OCI-LY3 (cell line): ENCODE measurements around the gene LAT.

Experiments
- EZH2phosphoT487 ChIP-seq: fragments of 200-600 bp; shearing (Covaris generic); IDR thresholded peaks from 2 replicates; pipeline ENCODE4 v1.6.1; 2018; ENCODE audit warnings: antibody characterized with exemption, mixed run types, low read depth
- TF ChIP-seq, protein P1 (sequence below): fragments of 200-600, 300-600 bp; sonication (generic); IDR thresholded peaks from 2 replicates; pipeline ENCODE4 v1.5.1; 2014; ENCODE audit warnings: antibody characterized with exemption, low read length, low read depth

GRCh38 chr16:29024278-29024677 is 39.4 kb downstream of the LAT start:
- no peak for TF ChIP-seq EZH2phosphoT487
- TF ChIP-seq, protein P1, sequence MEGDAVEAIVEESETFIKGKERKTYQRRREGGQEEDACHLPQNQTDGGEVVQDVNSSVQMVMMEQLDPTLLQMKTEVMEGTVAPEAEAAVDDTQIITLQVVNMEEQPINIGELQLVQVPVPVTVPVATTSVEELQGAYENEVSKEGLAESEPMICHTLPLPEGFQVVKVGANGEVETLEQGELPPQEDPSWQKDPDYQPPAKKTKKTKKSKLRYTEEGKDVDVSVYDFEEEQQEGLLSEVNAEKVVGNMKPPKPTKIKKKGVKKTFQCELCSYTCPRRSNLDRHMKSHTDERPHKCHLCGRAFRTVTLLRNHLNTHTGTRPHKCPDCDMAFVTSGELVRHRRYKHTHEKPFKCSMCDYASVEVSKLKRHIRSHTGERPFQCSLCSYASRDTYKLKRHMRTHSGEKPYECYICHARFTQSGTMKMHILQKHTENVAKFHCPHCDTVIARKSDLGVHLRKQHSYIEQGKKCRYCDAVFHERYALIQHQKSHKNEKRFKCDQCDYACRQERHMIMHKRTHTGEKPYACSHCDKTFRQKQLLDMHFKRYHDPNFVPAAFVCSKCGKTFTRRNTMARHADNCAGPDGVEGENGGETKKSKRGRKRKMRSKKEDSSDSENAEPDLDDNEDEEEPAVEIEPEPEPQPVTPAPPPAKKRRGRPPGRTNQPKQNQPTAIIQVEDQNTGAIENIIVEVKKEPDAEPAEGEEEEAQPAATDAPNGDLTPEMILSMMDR: no peak
